Colonic mucosa (tissue), 4 donors: ENCODE results near the gene RAP1GAP2. TPM values are rescaled to one million over a fixed set of nuclear protein-coding genes. Genes with fewer than 3 reads are reported as not detected.

Experiments used
- DNase-seq: peaks from one replicate; pipeline ENCODE4 v3.0.0-alpha.2; 2020
- H3K27ac ChIP-seq: fragments of 200-600 bp; one replicate; pipeline ENCODE4 v1.8.0; 2021
- H3K27me3 ChIP-seq: fragments of 200-600 bp; one replicate; pipeline ENCODE4 v1.8.0; 2021
- H3K36me3 ChIP-seq: fragments of 200-600 bp; one replicate; pipeline ENCODE4 v1.8.0; 2021
- H3K4me1 ChIP-seq: fragments of 200-600 bp; one replicate; pipeline ENCODE4 v1.8.0; 2021; ENCODE audit warnings: mild to moderate bottlenecking
- H3K4me3 ChIP-seq: fragments of 200-600 bp; one replicate; pipeline ENCODE4 v1.8.0; 2021
- H3K9ac ChIP-seq, 2 donors: one replicate each; pipeline ENCODE4 v1.7.0; 2013; ENCODE audit warnings: control low read depth in 2 of 2, low read depth in 2 of 2, low read length in 2 of 2
- H3K9me3 ChIP-seq: fragments of 200-600 bp; one replicate; pipeline ENCODE4 v1.8.0; 2021
- CTCF ChIP-seq: fragments of 200-600 bp; IDR thresholded peaks from one replicate; pipeline ENCODE4 v1.8.0; 2022; ENCODE audit warnings: antibody characterized with exemption, mild to moderate bottlenecking
- intact Hi-C: fragments of 100-400 bp; cut with DNase I; formaldehyde crosslinking; loops from one replicate; pipeline ENCODE4 v1.14.1; 2022
- total RNA-seq, 2 donors: library from RNA; stranded (reverse); fragmentation: NEBNext Ultra II Directional in 1 of 2; extraction: Animal tissue kit (Norgen Biotek cat#: 25700) in 1 of 2; gene quantifications; one replicate each; pipeline ENCODE4 v1.2.1, GENCODE V29; 2021
- donor health status: healthy.
- donor health status: DM: no; HTN: no; CAD: no.
- donor health status: DM: no; HTN: no; CAD: no.

Gene RAP1GAP2
- total RNA-seq, 2 donors from 2014 or later, result 45.2 to 45.4 TPM

- Histone ChIP-seq H3K27ac (no peak overlapping the region), H3K9me3 (no peaks in the 10 kb centered on the region), H3K27me3 (no peaks in the 10 kb centered on the region), H3K4me3 (no peak overlapping the region), H3K4me1 (no peaks in the 10 kb centered on the region), H3K36me3 (peaks cover 5% of the 10 kb centered on the region), H3K9ac (no peak overlapping the region)
- intact Hi-C loops, result no loop called here
- no peak for DNase-seq
- TF ChIP-seq CTCF, result no peak
Measured at GRCh38 chr17:3022197-3022596, 226.0 kb downstream of the RAP1GAP2 start.

- DNase-seq, result no peak
- Histone ChIP-seq H3K27ac (no peak overlapping the region), H3K27me3 (no peaks in the 10 kb centered on the region), H3K36me3 (peaks cover 5% of the 10 kb centered on the region), H3K9ac (no peak overlapping the region), H3K4me3 (no peak overlapping the region), H3K4me1 (no peaks in the 10 kb centered on the region), H3K9me3 (no peaks in the 10 kb centered on the region)
- no peak for TF ChIP-seq CTCF
- intact Hi-C loops, result no loop called here
Measured at GRCh38 chr17:3024346-3024745, 228.1 kb downstream of the RAP1GAP2 start.

GRCh38 chr17:3025421-3026124 lies 229.3 kb downstream of the RAP1GAP2 start:
- Histone ChIP-seq H3K27me3 (no peaks in the 10 kb centered on the region), H3K36me3 (peaks cover 2% of the 10 kb centered on the region), H3K9ac (no peak overlapping the region), H3K4me1 (no peaks in the 10 kb centered on the region), H3K4me3 (no peak overlapping the region), H3K27ac (no peak overlapping the region), H3K9me3 (no peaks in the 10 kb centered on the region)
- DNase-seq, result no peak
- TF ChIP-seq CTCF, result no peak
- intact Hi-C loops, result no loop called here

- no peaks in the 10 kb centered on the region for H3K4me1 ChIP-seq
- no peaks in the 10 kb centered on the region for H3K27me3 ChIP-seq
- H3K4me3 ChIP-seq, result no peak overlapping the region
- no peak overlapping the region for H3K27ac ChIP-seq
- H3K9me3 ChIP-seq, result no peaks in the 10 kb centered on the region
- no peak for TF ChIP-seq CTCF
- H3K36me3 ChIP-seq, result no peaks in the 10 kb centered on the region
- DNase-seq, result no peak
- H3K9ac ChIP-seq, result no peak overlapping the region
- intact Hi-C loops, result no loop called here
Measured at GRCh38 chr17:3026125-3026855, 230.1 kb downstream of the RAP1GAP2 start.

GRCh38 chr17:3026856-3027751 lies 230.9 kb downstream of the RAP1GAP2 start:
- Histone ChIP-seq H3K9ac (no peak overlapping the region), H3K4me1 (no peaks in the 10 kb centered on the region), H3K9me3 (no peaks in the 10 kb centered on the region), H3K36me3 (no peaks in the 10 kb centered on the region), H3K27me3 (no peaks in the 10 kb centered on the region), H3K27ac (no peak overlapping the region), H3K4me3 (no peak overlapping the region)
- TF ChIP-seq CTCF, result no peak
- intact Hi-C loops, result no loop called here
- DNase-seq, result no peak
